Measurements from ENCODE around the gene GALNT2.
A peak's percentile ranks its signal among the peaks of the same experiment; 100 is the strongest.

Gene GALNT2

GRCh38 chr1:230235876-230236275, 168.8 kb downstream of the GALNT2 start:
- no peak for DNase-seq (ENCODE audit: low spot score)

- DNase-seq (ENCODE audit: low spot score), result no peak
Observed at GRCh38 chr1:230236301-230237008, 169.4 kb downstream of the GALNT2 start.

DNA sequence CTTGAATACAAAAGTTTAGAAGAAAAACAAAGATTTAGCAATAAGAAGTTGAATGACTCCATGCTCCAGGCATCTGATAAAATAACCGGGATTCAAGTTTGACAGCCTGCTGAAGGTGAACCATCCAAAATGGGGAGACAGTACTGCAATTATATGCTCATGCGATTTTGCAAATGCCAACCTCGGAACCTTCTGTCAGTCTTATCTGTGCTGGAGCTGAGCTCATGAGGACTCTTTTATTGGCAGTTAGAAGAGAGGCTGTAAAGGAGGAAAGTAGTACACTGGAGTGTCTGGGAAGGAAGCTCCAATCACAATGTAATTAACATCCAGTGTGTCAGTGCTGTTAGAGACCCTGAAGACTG, 170.0 kb downstream of the GALNT2 start:
- DNase-seq (ENCODE audit: low spot score), result no peak

DNA sequence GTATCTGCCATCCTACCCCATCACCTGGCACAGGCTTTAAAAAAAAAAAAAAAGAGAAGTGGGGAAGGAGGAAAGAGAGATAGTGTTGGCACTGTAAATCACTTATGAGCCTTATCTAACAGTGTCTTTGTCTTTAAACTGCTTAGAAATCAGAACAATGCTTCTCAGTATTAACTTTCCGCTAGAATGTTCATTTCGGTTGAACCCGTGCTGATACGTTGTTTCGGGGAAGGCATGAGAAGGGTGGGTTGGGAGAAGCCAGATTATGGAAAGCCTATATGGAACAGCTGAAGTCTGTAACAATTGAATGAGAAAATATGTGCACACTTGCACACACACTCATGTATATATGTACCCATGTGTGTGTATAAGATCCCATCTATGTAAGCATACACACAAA, 170.8 kb downstream of the GALNT2 start:
- no peak for DNase-seq (ENCODE audit: low spot score)

GRCh38 chr1:230240446-230241086, 173.5 kb downstream of the GALNT2 start:
- DNase-seq (ENCODE audit: low spot score), result no peak

DNA sequence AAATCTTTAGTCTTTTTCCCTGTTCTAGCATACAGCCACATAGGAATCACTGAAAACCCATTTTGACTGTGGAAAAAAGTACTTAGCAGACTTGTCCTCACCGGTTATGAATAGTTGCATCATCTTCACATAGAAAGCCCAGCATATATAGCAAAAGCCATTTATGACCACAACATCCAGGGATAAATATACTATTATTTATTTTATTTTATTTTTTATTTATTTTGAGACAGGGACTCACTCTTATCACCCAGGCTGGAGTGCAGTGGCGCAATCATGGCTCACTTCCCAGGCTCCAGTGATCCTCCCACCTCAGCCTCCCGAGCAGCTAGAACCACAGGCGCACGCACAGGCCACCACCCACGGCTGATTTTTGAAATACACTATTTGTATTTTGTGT, 175.3 kb downstream of the GALNT2 start:
- no peak for DNase-seq (ENCODE audit: low spot score)

GRCh38 chr1:230243146-230243545, 176.1 kb downstream of the GALNT2 start:
- DNase-seq (ENCODE audit: low spot score), result no peak

- peak; percentile 37 for DNase-seq (ENCODE audit: low spot score)
Observed at GRCh38 chr1:230243583-230244353, 176.7 kb downstream of the GALNT2 start.

DNA sequence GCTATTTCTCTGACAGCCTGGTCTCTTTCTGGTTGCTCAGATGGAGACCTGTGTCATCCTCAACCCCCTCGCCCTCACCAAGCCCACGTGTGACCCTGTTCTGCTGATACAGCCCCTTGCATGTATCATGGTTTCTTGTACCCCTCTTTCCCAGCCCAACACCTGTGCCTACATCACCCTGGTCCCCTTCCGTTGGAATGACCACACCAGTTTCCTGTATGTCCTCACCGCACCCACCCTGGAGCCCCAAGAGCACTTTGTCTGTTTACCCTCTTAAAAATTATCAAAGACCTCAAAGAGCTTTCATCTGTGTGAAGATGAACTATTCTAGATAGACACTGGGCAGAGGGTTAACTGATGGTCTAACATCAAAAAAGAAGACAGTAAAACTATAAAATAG, 179.5 kb downstream of the GALNT2 start:
- DNase-seq (ENCODE audit: low spot score), result no peak

GRCh38 chr1:230248016-230248888, 181.2 kb downstream of the GALNT2 start:
- DNase-seq (ENCODE audit: low spot score), result no peak

DNA sequence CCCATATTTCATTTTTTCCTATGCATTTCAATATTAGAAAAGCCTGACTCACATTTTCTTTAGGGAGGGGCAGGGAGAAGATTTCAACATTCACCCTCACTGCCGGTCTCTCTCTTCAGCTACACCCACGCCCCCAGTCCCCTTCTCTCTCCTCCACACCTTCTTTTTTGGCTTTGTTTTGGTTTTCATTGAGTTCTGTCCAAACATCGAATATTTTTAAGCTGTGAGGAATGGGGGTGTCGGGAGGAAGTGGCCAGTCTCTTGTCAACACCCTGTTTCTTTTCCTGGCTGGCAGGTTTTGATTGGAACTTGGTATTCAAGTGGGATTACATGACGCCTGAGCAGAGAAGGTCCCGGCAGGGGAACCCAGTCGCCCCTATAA, 181.8 kb downstream of the GALNT2 start:
- no peak for DNase-seq (ENCODE audit: low spot score)

DNA sequence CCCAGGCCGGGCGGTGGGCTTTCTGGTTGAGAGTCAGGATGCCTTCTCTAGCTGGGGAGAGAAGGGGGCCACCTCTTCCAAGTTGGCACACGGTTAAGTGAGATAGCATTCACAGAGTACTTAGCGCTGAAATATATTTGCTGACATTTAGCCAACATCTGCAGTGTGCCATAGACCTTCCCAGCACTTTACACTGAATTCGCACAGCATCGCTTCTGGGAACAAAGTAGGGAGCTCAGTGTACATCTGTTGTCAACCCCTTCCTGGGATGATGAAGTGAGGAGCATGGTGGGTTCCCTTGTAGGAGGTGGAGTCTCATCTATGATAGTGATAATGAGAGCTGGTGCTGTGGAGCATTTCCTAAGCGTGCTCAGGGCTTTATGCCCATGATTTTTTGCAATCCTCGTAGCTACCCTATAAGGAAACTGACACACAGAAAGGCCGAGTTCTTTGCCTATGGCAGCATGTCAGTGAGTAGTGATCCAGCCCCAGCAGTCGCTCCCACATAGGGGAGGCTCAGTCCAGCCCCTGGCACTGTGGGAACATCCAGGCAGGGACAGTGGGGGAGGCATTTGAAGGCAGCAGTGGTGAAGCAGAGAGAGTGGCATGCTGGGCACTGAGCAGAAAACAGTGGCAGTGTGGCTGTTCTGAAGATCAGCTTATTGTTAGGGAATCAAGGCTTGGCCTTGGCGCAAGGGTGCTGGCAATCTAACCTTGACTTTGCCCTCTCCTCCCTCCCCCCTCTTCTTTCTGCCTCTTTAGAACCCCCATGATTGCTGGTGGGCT, 182.8 kb downstream of the GALNT2 start:
- no peak for DNase-seq (ENCODE audit: low spot score)

DNA sequence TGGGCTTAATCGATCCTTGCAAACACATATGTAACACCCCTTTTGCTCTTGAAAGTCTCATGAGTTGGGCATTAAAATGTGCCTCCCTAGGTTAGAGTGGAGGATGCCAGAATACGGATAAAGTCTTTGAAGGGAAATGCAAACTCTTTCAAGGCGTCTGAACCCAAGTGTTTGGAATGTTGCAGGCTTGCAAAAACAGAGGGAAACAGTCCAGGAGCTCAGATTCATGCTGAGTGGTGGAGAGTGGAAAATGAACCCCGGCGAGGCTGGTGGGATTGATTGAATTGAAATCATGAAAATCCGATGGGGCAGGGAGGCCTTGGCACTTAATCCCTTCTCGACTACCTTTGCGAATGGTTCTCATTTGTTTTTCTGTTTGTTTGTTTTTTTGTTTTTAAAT, 183.6 kb downstream of the GALNT2 start:
- no peak for DNase-seq (ENCODE audit: low spot score)

- DNase-seq (ENCODE audit: low spot score), result no peak
Observed at GRCh38 chr1:230251644-230252191, 184.7 kb downstream of the GALNT2 start.

GRCh38 chr1:230253150-230253549, 186.1 kb downstream of the GALNT2 start:
- DNase-seq (ENCODE audit: low spot score), result no peak

GRCh38 chr1:230254265-230254664, 187.2 kb downstream of the GALNT2 start:
- no peak for DNase-seq (ENCODE audit: low spot score)

DNA sequence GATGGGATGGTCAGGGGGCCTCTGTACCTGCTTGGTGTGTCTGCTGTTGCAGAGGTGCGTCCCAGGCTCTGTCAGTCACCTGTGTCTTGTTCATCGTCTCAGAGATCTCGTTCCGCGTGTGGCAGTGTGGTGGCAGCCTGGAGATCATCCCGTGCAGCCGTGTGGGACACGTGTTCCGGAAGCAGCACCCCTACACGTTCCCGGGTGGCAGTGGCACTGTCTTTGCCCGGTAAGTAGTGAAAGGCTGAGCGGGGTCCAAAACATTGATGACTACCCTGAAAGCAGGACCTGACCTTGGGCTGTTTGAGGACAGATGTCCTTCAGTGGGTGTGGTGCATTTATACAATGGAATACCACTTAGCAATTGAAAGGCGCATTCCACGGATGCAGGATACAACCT, 188.1 kb downstream of the GALNT2 start:
- no peak for DNase-seq (ENCODE audit: low spot score)

DNA sequence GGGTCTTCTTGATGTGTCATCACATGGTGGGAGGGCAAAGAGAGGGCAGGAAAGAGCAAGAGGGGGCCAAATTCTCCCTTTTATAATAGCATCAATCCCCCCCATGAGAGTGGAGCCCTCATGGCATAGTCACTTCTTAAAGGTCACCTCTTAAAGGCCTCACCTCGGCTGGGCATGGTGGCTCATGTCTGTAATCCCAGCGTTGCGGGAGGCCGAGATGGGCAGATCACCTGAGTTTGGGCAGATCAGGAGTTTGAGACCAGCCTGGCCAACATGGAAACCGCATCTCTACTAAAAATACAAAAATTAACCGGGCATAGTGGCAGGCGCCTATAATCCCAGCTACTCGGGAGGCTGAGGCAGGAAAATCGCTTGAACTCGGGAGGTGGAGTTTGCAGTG, 189.0 kb downstream of the GALNT2 start:
- DNase-seq (ENCODE audit: low spot score), result no peak

GRCh38 chr1:230256896-230257295, 189.9 kb downstream of the GALNT2 start:
- DNase-seq (ENCODE audit: low spot score), result no peak

GRCh38 chr1:230259621-230260020, 192.6 kb downstream of the GALNT2 start:
- no peak for DNase-seq (ENCODE audit: low spot score)

DNA sequence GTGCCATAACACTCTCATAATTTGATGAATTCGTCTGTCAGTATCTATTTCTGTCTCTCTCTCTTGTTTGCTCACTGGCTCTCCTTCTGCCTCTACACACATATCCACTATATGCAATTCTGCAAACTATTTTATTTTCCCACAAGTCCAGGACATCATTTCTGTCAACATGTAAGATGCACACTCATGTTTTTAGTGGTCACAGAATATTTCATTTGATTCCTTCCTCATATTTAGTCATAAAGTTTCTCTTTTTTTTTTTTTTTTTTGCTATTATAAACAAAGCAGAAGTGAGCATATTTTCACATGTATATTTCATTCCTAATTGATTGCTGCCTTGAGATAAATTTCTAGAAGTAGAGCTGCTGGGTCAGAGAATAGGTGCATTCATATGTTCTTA, 193.8 kb downstream of the GALNT2 start:
- DNase-seq (ENCODE audit: low spot score), result no peak
